Measurements from ENCODE around the gene MRRF.
"Not testable (repeated sequence)": the region's sequence is repeated elsewhere in the genome, so short reads cannot be mapped to it uniquely, and the experiment has no call there.

The MRRF gene

GRCh38 chr9:122277285-122277897 is 12.7 kb downstream of the MRRF start:
- DNase-seq, result no peak

- DNase-seq, result no peak
Observed at GRCh38 chr9:122281368-122281767, 16.7 kb downstream of the MRRF start.

GRCh38 chr9:122286764-122287163 is 22.1 kb downstream of the MRRF start:
- no peak for DNase-seq

- no peak for DNase-seq
Observed at GRCh38 chr9:122287214-122287720, 22.6 kb downstream of the MRRF start.

- DNase-seq, result no peak
Observed at GRCh38 chr9:122291458-122291857, 26.8 kb downstream of the MRRF start.

- DNase-seq, result no peak
Observed at GRCh38 chr9:122294531-122294930, 29.8 kb downstream of the MRRF start.

GRCh38 chr9:122297512-122297911 is 32.8 kb downstream of the MRRF start:
- no peak for DNase-seq

- no peak for DNase-seq
Observed at GRCh38 chr9:122302237-122303093, 37.8 kb downstream of the MRRF start.

DNA sequence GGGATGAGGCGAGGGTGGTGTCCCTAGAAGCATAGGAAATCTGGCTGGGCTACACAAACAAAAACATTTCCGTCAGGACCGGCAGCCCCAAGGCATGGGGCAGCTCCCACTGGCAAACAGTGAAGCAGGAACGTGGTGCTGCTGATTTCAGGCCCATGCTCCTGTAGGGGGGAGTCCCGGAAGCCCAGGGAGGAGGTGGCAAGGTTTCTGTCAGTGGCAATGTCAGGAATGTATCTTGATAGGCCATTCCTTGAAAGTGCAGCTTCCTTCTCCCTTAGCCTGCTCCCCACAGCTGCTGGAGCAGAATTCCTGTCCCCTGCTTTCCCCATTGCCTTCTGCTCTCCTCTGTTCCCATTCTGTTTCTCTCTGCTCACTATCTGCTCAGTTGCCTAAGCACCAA is 42.4 kb downstream of the MRRF start:
- DNase-seq, result no peak

- DNase-seq, result no peak
Observed at GRCh38 chr9:122307925-122308324, 43.2 kb downstream of the MRRF start.

DNA sequence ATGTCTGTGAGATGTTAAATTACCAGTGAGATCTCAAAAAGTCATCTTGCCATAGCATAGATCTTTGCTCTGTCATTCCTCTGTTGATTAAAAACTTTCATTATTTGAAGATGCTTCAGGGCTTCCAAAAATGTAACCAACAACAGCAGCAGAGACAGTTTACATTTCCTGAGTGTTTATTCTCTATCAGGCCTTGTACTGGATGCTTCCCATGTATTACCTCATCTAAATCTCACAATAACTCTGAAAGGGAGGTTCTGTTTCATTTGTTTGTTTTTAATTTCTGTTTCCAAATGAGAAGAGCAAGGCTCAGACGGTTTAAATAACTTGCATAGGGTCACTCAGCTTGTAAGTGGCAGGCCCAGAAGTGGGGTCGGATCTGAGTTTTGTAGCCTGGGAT is 45.2 kb downstream of the MRRF start:
- no peak for DNase-seq

DNA sequence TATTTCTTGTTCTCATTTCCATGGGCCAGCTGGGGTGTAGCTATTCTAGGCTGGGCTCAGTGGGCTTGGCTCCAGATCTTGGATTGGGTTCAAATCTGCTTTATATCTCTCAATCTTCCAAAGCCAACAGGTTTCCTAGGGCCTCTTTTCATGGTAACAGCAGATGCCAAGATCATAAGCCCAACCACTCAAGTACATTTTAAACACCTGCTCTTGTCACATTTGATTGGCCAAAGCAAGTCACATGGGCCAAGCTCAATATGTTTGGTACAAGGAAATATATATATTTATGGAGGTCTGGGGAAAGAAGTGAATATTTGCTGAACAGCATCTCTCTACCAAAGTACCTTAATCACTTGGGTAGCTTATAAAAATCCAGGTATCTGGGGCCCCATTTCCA is 49.5 kb downstream of the MRRF start:
- DNase-seq, result no peak

DNA sequence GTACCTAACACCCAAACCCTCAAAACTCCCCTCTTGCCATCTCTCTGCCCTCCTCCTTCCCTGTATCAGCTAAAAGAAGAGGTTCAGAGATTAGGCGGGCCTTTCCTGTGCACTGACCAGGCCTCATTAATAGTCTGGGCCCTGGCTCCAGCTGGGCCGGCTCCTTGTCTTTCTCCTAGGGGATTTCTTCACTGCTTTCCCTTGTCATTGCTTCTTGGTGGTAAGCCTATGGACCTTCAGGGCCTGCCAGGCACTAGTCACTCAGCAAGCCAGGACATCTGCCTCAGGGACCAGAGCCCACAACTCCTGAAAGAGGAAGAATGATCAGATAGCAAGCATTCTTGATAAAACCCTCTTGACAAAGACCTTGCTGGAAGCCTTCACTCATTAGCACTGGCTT is 50.9 kb downstream of the MRRF start:
- no peak for DNase-seq

DNA sequence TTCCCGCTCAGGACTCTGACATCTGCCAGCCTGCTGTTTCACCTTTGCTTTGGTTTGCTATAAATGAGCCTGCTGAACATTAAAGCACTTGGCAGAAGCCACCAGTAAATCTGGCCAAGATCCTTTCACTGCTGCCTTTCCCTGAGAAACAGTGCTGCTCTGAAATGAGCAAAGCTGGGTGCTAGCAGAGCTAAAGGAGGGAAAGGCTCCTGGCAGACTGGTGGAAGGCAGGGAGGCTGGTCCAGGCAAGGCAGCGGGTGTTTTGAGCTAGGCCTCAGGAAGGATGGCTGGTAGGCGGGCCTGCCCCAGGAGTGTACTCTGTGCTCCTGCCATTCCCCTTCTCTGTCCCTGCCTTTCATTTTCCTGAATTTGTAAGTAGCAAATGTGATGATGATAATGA is 53.6 kb downstream of the MRRF start:
- no peak for DNase-seq

GRCh38 chr9:122320413-122320881 is 55.8 kb downstream of the MRRF start:
- no peak for DNase-seq

- no peak for DNase-seq
Observed at GRCh38 chr9:122322553-122322952, 57.9 kb downstream of the MRRF start.

GRCh38 chr9:122324665-122325064 is 60.0 kb downstream of the MRRF start:
- not testable (repeated sequence) for DNase-seq

- peak; percentile 13 for DNase-seq
Observed at GRCh38 chr9:122325124-122325523, 60.4 kb downstream of the MRRF start.

DNA sequence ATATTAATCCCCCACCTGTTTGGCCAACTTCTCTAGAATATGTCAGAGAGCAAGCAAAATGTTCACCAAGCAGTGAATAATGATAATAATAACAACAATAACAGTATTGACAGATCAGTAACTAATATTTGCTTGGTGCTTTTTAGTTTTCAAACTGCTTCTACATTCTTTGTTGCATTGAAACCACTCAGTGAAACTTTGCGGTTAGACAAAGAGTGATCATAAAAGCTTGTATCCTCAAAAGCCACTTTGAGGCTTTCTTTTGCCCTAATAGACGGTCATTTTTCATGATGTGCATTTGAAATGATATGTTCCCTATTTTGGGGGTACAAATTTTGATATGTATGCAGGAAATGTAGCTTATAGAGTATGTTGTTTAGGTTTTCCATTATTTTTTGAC is 62.5 kb downstream of the MRRF start:
- DNase-seq, result no peak

GRCh38 chr9:122329597-122329996 is 64.9 kb downstream of the MRRF start:
- no peak for DNase-seq

GRCh38 chr9:122330466-122330865 is 65.8 kb downstream of the MRRF start:
- not testable (repeated sequence) for DNase-seq

DNA sequence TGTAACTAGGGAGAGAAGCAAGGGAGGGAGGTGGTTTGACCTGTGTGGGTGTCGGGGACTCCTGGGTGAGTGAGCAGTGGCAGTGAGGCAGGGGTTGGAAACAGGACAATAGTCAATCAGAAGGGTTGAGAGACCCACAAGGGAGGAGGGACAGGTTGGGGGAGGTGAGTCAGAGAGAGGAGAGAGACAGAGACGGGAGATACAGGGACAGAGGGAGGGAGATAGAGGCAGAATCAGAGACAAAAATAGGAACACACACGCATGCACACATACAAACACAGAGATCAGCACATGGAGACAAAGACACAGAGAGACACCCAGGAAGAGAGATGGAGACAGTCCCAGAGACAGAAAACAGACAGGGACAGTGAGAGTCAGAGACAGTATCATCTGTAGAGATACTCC is 66.8 kb downstream of the MRRF start:
- no peak for DNase-seq

DNA sequence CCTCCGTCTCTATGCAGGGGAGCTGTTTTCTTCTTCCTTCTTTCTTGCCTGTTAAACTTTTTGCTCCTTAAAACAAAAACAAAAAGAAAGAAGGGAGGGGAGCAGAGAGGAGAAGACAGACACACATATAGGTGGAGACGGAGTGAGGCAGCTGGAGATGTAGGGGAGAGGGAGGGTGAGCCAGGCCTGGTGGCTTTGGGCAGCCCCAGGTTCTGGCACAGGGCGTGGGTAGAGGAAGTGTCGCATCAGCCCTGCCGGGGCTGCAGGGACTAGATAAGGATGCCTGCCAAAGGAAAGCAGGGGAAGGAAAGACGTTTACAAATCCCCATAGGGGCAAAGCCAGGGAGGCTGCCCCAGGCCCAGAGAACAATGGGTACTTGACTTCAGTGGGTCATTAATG is 67.4 kb downstream of the MRRF start:
- no peak for DNase-seq

GRCh38 chr9:122332644-122333043 is 68.0 kb downstream of the MRRF start:
- no peak for DNase-seq

Measured in activated CD4-positive, alpha-beta T cell treated with anti-CD3 and anti-CD28 coated beads for 48 hours (primary cell).